GM21576 (cell line): ENCODE data around the gene PPP1CC.

Experiments used
- ATAC-seq: cut with Tn5 transposase; IDR thresholded peaks from one replicate; pipeline ENCODE4 v1.9.1; 2021; ENCODE audit warnings: mild to moderate bottlenecking, moderate library complexity; ENCODE audit not compliant: unreplicated experiment

The PPP1CC gene

DNA sequence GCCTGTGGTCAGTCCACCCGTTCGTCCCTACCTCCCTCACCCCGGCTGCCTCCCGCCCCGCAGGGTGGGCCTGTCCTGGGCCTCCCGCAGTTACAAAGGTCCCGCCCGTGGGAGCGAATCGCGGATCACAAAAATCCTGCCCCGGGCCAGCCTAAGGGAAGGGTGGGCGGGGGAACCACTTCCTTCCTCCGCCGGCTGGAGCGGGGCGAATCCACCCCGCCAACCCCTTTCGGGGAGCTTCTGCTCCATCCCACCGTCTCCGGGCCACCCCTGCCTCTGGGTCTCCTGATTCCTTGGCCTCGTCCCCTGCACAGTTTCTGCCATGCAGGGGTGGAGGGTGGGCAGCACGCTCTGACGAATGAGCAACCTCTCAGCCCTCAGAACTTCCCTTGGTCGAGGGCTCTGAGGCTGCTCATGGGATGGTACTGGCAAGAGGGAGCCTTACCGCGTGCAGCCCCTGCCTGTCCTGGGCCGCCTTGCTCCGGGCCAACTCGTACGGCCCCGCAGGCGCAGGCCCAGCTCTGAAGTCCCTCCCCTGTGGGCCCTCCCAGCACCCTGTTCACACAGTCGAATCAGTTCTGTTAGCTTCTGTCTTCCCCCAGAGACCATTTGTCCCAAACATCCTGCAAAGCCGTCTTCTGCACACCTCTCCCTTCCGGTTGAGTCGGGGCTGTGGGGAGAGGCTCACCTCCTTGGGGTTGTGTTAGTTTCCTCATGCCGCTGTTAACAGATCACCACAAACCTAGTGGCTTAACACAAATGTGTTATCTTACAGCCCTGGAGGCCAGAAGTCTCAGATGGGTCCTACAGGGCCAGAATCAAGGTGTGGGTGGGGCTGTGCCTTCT, 53.2 kb downstream of the PPP1CC start:
- peak; percentile 48 for ATAC-seq

DNA sequence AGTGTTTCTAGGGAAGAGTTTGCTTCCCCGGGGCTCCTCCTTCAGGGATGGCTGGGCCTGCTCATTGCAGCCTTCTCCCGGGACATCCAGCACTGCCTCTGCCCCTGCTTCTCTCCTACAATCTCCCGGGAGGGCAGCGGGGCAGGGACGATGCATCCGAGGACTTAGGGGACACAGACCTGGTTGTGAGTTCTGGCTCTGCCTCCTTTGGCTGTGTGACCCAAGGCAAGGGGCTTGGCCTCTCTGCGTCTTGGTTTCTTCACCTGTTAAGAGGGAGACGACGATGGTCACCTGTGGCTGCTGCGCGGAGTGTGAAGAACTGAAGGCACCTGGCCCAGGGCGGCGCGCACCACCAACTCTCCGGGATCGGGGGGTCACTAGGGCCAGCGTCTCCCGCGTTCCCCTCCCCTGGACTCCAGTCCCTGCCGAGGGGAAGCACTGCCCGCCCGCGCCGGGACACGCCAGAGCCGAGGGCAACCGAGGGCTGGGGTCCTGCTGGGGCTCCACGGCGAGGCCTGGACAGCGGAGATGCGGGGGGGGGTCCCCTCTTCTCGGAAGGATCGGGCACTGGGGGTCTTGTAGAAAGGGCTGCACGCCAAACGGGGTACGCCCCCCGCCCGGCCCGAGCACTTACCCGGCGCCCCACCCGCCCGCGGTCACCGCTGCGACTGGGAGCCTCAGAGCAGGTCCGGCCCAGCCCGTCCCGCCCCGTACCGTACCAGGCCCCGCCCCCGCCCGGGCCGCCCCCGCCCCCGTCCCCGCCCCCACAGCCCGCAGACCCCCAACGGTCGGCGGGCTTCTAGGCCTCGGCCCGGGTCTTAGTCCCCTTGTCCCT, 54.0 kb downstream of the PPP1CC start, which contains the start of gene HVCN1:
TSS of gene HVCN1 (minus strand) at position 670 of the 835 bp plus-strand sequence. CDS start 5,870 bp downstream, outside the sequence.
- ATAC-seq = peak; percentile 20

DNA sequence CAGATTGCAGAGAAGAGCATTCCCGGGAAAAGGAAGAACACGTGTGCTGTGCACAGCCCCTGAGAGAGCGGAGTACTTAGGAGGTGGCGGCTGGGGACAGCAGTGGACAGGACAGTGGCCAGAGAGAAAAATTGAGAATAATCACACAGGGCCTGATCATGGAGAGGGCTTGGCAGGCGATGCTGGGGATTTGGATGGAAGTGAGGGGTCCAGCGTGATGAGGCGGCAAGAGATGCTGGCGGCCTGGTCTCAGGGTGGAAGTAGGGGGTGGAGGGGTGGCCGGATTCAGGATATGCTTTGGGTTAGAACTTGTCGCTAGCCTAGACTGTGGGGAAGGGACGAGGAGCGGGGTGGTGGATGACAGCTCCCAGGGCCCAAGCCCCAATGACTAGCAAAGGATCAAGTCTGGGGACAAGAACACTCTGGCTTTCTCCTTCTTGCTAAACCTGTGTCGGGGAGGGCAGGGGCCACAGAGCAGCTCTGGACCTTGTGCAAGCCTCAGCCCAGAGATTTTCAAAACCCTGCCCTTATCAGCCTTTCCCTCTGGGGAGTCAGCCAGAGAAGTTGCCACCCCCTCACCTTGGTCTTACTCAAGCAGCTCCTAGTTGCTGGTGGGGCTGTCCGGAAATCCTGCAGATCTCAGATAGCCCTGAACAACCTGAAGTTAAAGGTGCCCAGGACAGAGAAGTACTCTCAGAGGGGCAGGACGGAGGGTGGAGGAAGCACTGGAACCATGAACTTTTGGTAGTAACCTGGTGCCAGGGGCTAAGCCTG, 55.1 kb downstream of the PPP1CC start:
- ATAC-seq = no peak

DNA sequence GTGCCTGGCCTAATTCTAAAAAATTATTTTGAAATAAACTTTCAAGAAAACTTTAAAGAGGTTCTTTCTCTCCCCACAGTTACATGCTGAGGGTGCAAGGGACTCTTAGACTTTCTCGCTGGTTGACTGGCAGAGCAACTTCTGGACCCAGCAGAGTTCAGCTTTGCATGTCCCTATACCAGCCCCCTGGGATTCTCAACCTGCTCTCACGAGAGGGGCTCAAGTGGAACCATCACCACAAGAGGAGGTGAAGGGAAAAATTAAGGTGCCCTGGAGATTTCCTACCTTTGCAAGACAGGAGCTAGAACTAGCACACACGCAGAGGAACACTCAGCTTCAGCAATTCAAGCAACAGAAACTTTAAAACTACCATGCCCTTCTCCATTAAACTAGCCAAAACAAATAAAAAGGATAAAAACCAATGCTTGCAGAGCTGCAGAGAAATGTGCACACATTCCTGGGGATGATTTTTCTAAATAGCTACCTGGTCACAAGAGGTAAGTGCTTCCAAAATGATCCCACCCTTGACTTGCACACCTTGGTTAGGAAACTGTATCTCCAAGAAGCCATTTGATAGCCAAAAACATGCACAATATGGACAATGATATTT, 56.3 kb downstream of the PPP1CC start:
- ATAC-seq = no peak

DNA sequence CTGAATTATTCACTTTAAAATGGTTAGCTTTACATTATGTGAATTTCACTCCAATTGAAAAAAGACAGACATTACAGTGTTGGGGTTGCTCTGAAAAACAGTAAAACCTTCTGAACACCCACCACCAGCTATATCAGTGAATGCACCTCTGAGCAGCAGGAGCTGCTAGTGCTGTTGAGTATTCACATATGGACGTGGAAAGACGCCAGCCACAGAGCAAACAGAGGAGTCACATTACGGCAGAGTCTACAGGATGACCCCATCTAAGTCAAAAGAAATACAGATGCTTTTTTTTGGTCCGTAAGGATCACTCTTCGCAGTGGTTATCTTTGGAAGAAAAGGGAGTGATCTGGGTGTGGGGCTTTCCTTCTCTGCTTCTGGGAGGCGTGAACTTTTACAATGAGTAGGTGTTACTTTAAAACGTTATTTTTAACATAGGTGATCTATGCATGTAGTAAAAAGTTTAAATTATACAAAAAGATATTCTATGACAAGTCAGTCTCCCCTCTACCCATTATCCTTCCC, 58.3 kb downstream of the PPP1CC start:
- no peak for ATAC-seq

DNA sequence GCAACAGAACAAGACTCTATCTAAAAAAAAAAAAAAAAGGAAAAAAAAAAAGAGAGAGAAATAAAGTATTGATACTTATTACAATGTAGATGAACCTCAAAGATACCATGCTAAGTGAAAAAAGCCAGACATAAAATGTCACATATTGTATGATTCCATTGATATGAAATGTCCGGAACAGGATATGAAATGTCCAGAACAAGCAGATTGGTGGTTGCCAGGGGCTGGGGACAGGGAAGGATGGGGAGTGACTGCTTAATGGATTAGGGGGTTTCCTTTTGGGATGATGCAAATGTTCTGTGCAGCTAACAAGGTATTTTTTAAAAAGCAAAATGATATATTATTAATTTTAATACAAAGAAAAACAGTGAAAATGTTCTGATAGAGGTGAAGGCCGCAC, 58.8 kb downstream of the PPP1CC start:
- ATAC-seq = no peak

DNA sequence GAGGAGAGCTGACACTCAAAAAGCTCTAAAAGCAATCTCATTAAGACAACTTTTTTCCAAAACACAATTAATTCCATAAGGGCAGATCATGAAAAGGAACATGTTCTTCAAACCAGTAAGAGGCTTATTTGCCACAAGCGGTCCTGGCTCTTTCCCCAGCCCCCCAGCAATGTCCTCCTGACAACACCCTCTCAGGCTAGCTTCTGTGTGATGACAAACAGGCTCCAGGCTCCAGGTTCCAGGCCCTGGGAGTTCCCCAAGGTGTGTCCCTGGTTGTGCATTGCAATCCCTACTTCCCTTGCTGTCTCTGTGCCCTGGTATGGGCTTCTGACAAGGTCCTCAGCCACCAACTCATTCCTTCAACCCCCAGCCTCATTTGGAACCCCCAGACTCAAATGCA, 62.7 kb downstream of the PPP1CC start:
- no peak for ATAC-seq

DNA sequence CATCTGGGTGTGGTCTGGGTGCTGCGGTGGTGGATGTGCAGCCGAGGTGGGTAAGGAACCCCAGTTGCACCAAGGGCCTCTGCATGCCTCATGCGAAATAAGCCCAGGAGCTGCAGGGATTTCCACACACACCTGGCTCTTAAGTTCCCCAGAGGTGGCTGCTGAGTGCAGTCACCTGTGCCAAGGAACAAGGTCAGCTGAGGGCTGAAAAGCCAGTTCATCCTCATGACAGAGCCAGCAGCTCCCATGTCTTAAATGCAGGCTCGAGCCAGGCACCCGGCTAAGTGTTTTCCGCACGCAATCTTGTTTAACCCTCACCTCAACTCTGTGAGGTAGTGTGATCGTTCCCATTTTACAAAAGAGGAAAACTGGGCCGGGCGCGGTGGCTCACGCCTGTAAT, 63.5 kb downstream of the PPP1CC start:
- ATAC-seq = no peak

DNA sequence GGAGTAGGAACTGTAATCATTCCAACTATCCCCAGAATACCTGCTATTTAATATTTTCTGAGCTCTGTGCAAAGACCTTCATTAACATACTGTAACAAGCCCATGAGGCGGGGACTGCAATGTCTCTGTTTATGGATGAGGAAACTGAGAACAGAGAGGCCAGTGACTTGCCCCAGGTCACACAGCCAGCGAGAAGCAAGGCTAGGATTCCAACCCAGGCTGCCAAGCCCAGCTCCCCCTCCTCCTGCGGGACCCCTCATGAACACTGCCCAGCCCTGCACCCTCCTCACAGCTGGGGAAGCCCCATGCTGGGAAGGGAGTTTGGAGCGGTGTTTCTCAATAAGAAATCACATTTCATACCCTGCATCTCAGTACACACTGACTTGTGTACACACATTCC, 64.7 kb downstream of the PPP1CC start:
- peak; percentile 4 for ATAC-seq

DNA sequence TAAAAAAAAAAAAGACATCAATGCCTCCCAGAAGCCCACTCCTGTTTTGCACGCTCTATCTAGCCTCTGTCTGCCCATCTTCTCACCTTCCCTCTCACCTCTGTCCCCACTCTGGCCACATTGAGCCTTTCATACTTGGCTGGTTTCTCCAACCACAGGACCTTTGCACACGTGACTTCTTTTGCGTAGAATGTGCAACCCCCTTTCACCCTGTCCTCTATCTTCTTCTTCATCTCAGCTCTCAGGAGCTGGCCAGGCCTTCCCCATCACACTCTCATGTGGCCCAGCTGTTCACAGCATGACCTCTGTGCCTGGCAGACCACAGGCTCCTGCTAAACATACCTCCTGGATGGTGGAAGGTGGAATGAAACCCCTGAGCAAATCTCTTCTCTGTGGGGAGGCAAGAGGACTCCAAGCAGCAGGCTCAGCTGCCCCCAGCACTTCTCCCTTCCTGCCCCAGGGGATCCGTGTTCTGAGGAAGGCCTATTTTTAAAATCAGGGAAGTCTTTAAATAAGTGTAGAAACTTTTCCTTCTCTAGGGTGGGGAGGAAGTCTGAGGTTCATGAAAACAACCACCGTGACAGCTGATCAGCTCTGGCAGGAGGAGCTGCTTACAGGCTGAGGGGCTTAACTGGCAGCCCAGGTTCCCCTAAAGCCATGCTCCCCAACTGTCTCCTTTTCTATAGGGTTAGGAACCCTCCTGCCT, 65.3 kb downstream of the PPP1CC start:
- peak; percentile 72 for ATAC-seq

DNA sequence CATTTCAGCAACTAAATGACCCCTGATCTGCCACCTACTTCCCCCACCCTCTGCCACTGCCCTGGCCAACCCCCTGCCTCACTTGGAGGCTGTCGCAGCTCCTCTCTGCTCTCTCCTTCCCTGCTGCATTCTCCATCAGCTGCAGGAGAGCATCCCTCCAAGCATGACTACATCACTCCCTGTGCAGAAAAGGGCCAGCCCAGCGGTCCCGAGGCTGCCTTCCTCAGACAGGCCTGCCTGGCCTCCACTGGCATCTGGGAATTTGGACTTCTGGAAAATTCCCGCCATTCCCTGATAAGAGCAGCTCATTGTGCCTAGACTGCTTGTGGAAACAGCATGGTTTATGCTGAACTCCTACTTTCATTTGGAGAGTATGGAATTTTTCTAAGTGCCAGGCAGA, 66.5 kb downstream of the PPP1CC start:
- ATAC-seq = no peak

DNA sequence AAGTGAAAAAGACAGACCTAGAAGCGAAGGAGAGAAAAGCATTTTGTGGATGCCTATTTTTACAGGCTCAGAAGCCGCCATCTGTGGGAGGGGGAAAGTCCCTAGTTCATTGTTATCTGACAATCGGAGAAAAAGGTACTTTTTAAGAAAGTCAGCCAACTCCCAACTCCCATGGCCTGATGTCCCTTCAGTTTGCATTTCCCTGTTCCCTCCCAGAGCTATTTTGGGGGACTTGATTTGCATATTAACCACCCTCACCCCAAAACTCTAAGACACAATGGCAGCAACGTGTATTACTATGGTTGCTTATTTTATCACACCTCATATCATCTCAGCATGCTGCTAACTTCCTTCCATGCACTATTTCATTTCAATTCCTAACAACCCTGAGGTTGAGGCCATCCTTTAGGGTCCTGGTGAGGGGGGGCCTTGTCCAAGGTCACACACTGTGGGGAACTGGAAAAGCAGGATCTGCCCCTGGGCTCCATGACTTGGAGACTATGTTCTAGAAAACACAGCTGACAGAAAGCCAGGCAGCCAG, 72.5 kb downstream of the PPP1CC start:
- ATAC-seq = peak; percentile 37
